HCT116 (cell line): ENCODE results near the gene HOXB13. TPM values are rescaled to one million over a fixed set of nuclear protein-coding genes. Genes with fewer than 3 reads are reported as not detected.
A peak's percentile ranks its signal among the peaks of the same experiment; 100 is the strongest.

Experiments used
- ATAC-seq: fragments of 200-7000 bp; cut with Tn5 transposase; 2 replicates; pipeline ENCODE4 v1.9.1; 2020; ENCODE audit warnings: mild to moderate bottlenecking, moderate library complexity
- BruUV-seq: library from RNA; stranded (reverse); fragments of 400-500 nt; replicated peaks from 2 replicates; lab custom pipeline; 2021; lab: Mats Ljungman, UMichigan
- CTCF ChIA-PET: fragments of 300-600 bp; sonication (Branson Sonifier 250); formaldehyde crosslinking; loops from one replicate; lab custom pipeline; 2021; ENCODE audit warnings: antibody characterized with exemption; lab: Charles Lee
- POLR2A ChIA-PET: fragments of 300-600, 350-600 bp; sonication (Branson Sonifier 250); formaldehyde crosslinking; loops from one replicate; lab custom pipeline; 2021; ENCODE audit warnings: antibody characterized with exemption; lab: Charles Lee
- RAD21 ChIA-PET, 2 experiments: fragments of 300-600 bp; sonication (Branson Sonifier 250); formaldehyde crosslinking; loops; one replicate each; lab custom pipeline; 2023; ENCODE audit warnings: low total read pairs in 2 of 2; ENCODE audit not compliant: uncharacterized antibody in 2 of 2, unreplicated experiment in 2 of 2, low non-redundant PET in 1 of 2; lab: Charles Lee
- DNase-seq: peaks from one replicate; pipeline ENCODE4 v3.0.0-alpha.2; 2010; ENCODE audit warnings: low read depth, low spot score
- H2AFZ ChIP-seq: fragments of 200-600 bp; shearing (Covaris generic), sonication (generic); 2 replicates; pipeline ENCODE4 v1.6.1; 2017; ENCODE audit warnings: low read depth, mixed run types, mixed read lengths, antibody characterized with exemption, low read length; ENCODE audit not compliant: poor library complexity, severe bottlenecking
- H3K27ac ChIP-seq: 2 replicates; pipeline ENCODE4 v1.5.1; 2012; ENCODE audit warnings: low read depth, low read length
- H3K27me3 ChIP-seq: fragments of 200-600 bp; sonication (generic); 2 replicates; pipeline ENCODE4 v1.6.1; 2016; ENCODE audit warnings: mixed run types, low read length, mixed read lengths; ENCODE audit not compliant: insufficient read depth
- H3K36me3 ChIP-seq, 2 experiments: fragments of 200-500 bp in 1 of 2; fragments of 200-600 bp in 1 of 2; sonication (Bioruptor generic) in 1 of 2; sonication (generic) in 1 of 2; 2 replicates each; pipeline versions ENCODE4 v1.5.1 to v1.6.1; 2014 to 2016; ENCODE audit warnings: low read length in 2 of 2, inconsistent platforms in 1 of 2, mixed read lengths in 1 of 2, mixed run types in 1 of 2; ENCODE audit not compliant: insufficient read depth in 2 of 2, control insufficient read depth in 1 of 2
- H3K4me1 ChIP-seq, 2 experiments: fragments of 200-600 bp in 1 of 2; sonication (generic) in 1 of 2; 2 replicates each; pipeline versions ENCODE4 v1.5.1 to v1.6.1; 2012 to 2017; ENCODE audit warnings: low read length in 2 of 2, inconsistent platforms in 1 of 2, mild to moderate bottlenecking in 1 of 2, mixed read lengths in 1 of 2, mixed run types in 1 of 2, moderate library complexity in 1 of 2; ENCODE audit not compliant: insufficient read depth in 2 of 2, control insufficient read depth in 1 of 2
- H3K4me2 ChIP-seq: fragments of 200-600 bp; sonication (generic); 2 replicates; pipeline ENCODE4 v1.6.1; 2017; ENCODE audit warnings: mixed run types, low read length, mixed read lengths
- H3K4me3 ChIP-seq, 2 experiments: fragments of 200-600 bp in 1 of 2; sonication (generic) in 1 of 2; replicated peaks in 1 of 2; 2 replicates each; pipeline ENCODE4 v1.5.1; 2011 to 2016; ENCODE audit warnings: low read length in 2 of 2, control low read depth in 1 of 2, low read depth in 1 of 2, mild to moderate bottlenecking in 1 of 2, mixed read lengths in 1 of 2, mixed run types in 1 of 2
- H3K79me2 ChIP-seq: fragments of 200-600 bp; sonication (generic); 2 replicates; pipeline ENCODE4 v1.6.1; 2017; ENCODE audit warnings: mild to moderate bottlenecking, mixed run types, low read length, moderate library complexity, mixed read lengths; ENCODE audit not compliant: insufficient read depth
- H3K9ac ChIP-seq: fragments of 200-600 bp; sonication (generic); 2 replicates; pipeline ENCODE4 v1.6.1; 2016; ENCODE audit warnings: low read length, mixed read lengths
- H3K9me2 ChIP-seq: fragments of 200-600 bp; sonication (generic), shearing (Covaris generic); 2 replicates; pipeline ENCODE4 v1.6.1; 2017; ENCODE audit warnings: mixed run types, mild to moderate bottlenecking, moderate library complexity; ENCODE audit not compliant: insufficient read depth
- H3K9me3 ChIP-seq, 2 experiments: fragments of 200-500 bp in 1 of 2; fragments of 200-600 bp in 1 of 2; sonication (Bioruptor generic) in 1 of 2; sonication (generic) in 1 of 2; 2 replicates each; pipeline ENCODE4 v1.6.1; 2014 to 2017; ENCODE audit warnings: low read length in 2 of 2, mixed read lengths in 2 of 2, inconsistent platforms in 1 of 2, low read depth in 1 of 2, mild to moderate bottlenecking in 1 of 2, mixed run types in 1 of 2, moderate library complexity in 1 of 2; ENCODE audit not compliant: control insufficient read depth in 1 of 2, insufficient read depth in 1 of 2
- H4K20me1 ChIP-seq: fragments of 200-600 bp; sonication (generic), shearing (Covaris generic); 2 replicates; pipeline ENCODE4 v1.6.1; 2017; ENCODE audit warnings: mixed run types, mild to moderate bottlenecking, moderate library complexity; ENCODE audit not compliant: insufficient read depth
- RAD21 ChIP-seq: IDR thresholded peaks from 2 replicates; pipeline ENCODE4 v1.6.1; 2012; ENCODE audit warnings: low read depth, mild to moderate bottlenecking
- intact Hi-C: fragments of 100-400 bp; cut with micrococcal nuclease; formaldehyde crosslinking; loops from 2 replicates; pipeline ENCODE4 v1.10.0; 2022
- total RNA-seq: library from RNA; stranded (reverse); gene quantifications from one replicate; pipeline ENCODE4 v1.2.1, GENCODE V29; 2021; ENCODE audit not compliant: unreplicated experiment
- TF ChIP-seq, protein P1 (sequence below), 3 experiments: fragments of 200-600 bp in 1 of 3; sonication (generic) in 1 of 3; IDR thresholded peaks in 2 of 3; conservative IDR thresholded peaks in 1 of 3; 2 replicates each; pipeline ENCODE4 v1.5.1; 2012 to 2017; ENCODE audit warnings: low read depth in 2 of 3, low read length in 2 of 3, antibody characterized with exemption in 1 of 3, borderline replicate concordance in 1 of 3, control low read depth in 1 of 3, mild to moderate bottlenecking in 1 of 3, mixed read lengths in 1 of 3, mixed run types in 1 of 3, moderate library complexity in 1 of 3; ENCODE audit not compliant: insufficient read depth in 1 of 3
- TF ChIP-seq, protein P2 (sequence below): IDR thresholded peaks from 2 replicates; pipeline ENCODE4 v1.6.1; 2011; ENCODE audit warnings: mild to moderate bottlenecking, low read length, moderate library complexity; ENCODE audit not compliant: insufficient replicate concordance; ENCODE audit errors: extremely low read depth

The HOXB13 gene
- total RNA-seq, 1 experiment from 2014 or later: 7.8 TPM

DNA sequence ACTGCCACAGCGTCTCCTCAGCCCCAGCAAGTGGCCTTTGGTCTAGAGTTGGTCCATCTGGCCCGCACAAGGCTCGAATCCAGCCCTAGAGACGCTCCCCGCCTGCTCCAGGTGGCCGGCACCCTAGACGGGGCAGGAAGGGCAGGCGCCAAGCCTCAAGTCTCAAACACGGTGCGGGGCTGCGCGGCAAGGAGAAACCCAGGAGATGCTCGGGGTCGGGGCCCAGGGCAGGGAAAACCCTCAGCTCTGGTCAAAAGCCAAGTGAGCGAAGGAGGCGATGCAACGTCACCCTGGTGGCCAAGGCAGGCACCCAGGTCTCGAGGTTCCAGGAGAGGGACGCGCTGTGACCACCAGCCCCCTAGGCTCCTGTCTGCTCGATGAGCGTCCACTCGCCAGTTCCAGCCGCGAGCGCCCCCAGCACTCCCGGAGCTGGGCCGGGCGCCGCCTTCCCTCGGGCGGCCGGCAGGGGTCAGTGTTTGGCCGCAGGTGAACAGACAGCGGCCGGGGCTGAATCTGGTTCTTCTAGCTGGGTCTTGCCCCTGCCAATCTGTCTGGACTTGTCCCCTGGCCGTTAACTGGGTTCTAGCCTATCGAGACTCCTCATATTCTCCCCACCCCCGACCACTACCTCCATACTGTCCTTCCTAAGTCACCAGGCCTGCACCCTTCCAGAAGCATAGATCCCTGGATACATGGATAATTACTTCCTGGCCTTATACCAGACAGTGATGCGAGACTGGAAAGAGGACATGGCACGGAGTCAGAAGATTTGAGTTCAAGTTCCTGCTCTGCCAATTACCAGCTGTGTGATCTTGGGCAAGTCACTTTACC, 50.2 kb downstream of the HOXB13 start:
- Histone ChIP-seq H3K27ac (peak overlapping the region; percentile 12; the same call in 1 of the 2 replicates), H3K9me2 (no peaks in the 10 kb centered on the region), H3K27me3 (no peaks in the 10 kb centered on the region), H4K20me1 (no peaks in the 10 kb centered on the region), H3K9ac (no peak overlapping the region), H3K4me2 (peak overlapping the region; percentile 63), H3K9me3 (no peaks in the 10 kb centered on the region), H3K79me2 (no peaks in the 10 kb centered on the region), H2AFZ (peak overlapping the region; percentile 33), H3K4me3 (peak overlapping the region; percentile 12 to 26; a peak in 2 of 4 replicates), H3K4me1 (peaks cover 0 to 13% of the 10 kb centered on the region in 2 experiments; a peak in 2 of 4 replicates), H3K36me3 (no peaks in the 10 kb centered on the region)
- CTCF ChIA-PET: interaction anchor here (0.7 to 12.8 kb wide), 45 partner anchors 10 to 437 kb away, joined by 3 to 221 read pairs (median 5); partner anchors contain the start of genes ATP5MC1, HOXB13, HOXB9 and PRAC2
- RAD21 ChIA-PET: interaction anchor here (0.6 to 3.3 kb wide), 11 partner anchors 46 to 354 kb away, joined by 3 to 29 read pairs (median 5); no protein-coding TSS in a partner anchor
- intact Hi-C loops: loop anchor here (1.0 to 2.0 kb wide), 2 partner anchors 113 to 200 kb away; no protein-coding TSS in a partner anchor
- no TSS peak for BruUV-seq
- TF ChIP-seq, protein P1, sequence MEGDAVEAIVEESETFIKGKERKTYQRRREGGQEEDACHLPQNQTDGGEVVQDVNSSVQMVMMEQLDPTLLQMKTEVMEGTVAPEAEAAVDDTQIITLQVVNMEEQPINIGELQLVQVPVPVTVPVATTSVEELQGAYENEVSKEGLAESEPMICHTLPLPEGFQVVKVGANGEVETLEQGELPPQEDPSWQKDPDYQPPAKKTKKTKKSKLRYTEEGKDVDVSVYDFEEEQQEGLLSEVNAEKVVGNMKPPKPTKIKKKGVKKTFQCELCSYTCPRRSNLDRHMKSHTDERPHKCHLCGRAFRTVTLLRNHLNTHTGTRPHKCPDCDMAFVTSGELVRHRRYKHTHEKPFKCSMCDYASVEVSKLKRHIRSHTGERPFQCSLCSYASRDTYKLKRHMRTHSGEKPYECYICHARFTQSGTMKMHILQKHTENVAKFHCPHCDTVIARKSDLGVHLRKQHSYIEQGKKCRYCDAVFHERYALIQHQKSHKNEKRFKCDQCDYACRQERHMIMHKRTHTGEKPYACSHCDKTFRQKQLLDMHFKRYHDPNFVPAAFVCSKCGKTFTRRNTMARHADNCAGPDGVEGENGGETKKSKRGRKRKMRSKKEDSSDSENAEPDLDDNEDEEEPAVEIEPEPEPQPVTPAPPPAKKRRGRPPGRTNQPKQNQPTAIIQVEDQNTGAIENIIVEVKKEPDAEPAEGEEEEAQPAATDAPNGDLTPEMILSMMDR (IDR thresholded peaks at IDR 0.05 in 2 of 3, conservative IDR thresholded peaks at IDR 0.05 in 1 of 3; ENCODE audit: borderline replicate concordance in 1 of 3, insufficient read depth in 1 of 3, low read depth in 2 of 3, low read length in 2 of 3): peak; percentile 99 to 100 (median 99)
- peak; percentile 98 for TF ChIP-seq RAD21
- TF ChIP-seq, protein P2, sequence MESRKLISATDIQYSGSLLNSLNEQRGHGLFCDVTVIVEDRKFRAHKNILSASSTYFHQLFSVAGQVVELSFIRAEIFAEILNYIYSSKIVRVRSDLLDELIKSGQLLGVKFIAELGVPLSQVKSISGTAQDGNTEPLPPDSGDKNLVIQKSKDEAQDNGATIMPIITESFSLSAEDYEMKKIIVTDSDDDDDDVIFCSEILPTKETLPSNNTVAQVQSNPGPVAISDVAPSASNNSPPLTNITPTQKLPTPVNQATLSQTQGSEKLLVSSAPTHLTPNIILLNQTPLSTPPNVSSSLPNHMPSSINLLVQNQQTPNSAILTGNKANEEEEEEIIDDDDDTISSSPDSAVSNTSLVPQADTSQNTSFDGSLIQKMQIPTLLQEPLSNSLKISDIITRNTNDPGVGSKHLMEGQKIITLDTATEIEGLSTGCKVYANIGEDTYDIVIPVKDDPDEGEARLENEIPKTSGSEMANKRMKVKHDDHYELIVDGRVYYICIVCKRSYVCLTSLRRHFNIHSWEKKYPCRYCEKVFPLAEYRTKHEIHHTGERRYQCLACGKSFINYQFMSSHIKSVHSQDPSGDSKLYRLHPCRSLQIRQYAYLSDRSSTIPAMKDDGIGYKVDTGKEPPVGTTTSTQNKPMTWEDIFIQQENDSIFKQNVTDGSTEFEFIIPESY: no peak
- peak; percentile 28 for DNase-seq
- ATAC-seq: peak; percentile 97
- POLR2A ChIA-PET: interaction anchor here (0.9 to 2.0 kb wide), 6 partner anchors 15 to 207 kb away, joined by 3 to 8 read pairs (median 4); partner anchors contain the start of gene HOXB9
